Tibial nerve (tissue), 4 donors: ENCODE results near the gene RTN1. TPM values are rescaled to one million over a fixed set of nuclear protein-coding genes. Genes with fewer than 3 reads are reported as not detected.

Experiments used
- DNase-seq, 2 donors: peaks; one replicate each; pipeline ENCODE4 v3.0.0-alpha.2; 2019; ENCODE audit warnings: low spot score in 2 of 2
- H3K27ac ChIP-seq, 4 donors: fragments of 200-600 bp; sonication (generic) in 3 of 4; one replicate each; pipeline ENCODE4 v1.5.1; 2017 to 2019; ENCODE audit warnings: mild to moderate bottlenecking in 1 of 4
- H3K27me3 ChIP-seq, 2 donors: fragments of 200-600 bp; sonication (generic) in 1 of 2; one replicate each; pipeline versions ENCODE4 v1.5.1 to v1.6.0; 2017 to 2019
- H3K36me3 ChIP-seq, 3 donors: fragments of 200-600 bp; sonication (generic); one replicate each; pipeline ENCODE4 v1.5.1; 2018 to 2019
- H3K4me1 ChIP-seq, 4 donors: fragments of 200-600 bp; sonication (generic) in 3 of 4; one replicate each; pipeline ENCODE4 v1.5.1; 2017 to 2019
- H3K4me3 ChIP-seq, 4 donors: fragments of 200-600 bp; sonication (generic) in 3 of 4; one replicate each; pipeline ENCODE4 v1.5.1; 2017 to 2019; ENCODE audit warnings: mild to moderate bottlenecking in 1 of 4, moderate library complexity in 1 of 4
- H3K9me3 ChIP-seq, 4 donors: fragments of 200-600 bp; sonication (generic) in 3 of 4; one replicate each; pipeline ENCODE4 v1.5.1; 2017 to 2019
- EP300 ChIP-seq, 2 donors: sonication (generic); formaldehyde crosslinking; IDR thresholded peaks; one replicate each; pipeline ENCODE4 v1.6.1; 2017; ENCODE audit warnings: antibody characterized with exemption in 2 of 2, mild to moderate bottlenecking in 1 of 2
- POLR2A ChIP-seq, 2 donors: fragments of 450-650 bp; IDR thresholded peaks; one replicate each; pipeline ENCODE4 v1.6.1; 2017; ENCODE audit warnings: antibody characterized with exemption in 2 of 2, mild to moderate bottlenecking in 2 of 2, moderate library complexity in 2 of 2
- WGBS, 2 donors: methylation state at CpG; one replicate each; pipeline ENCODE4 v1.1.5; 2018; 5-methylcytosine and 5-hydroxymethylcytosine counted together
- total RNA-seq, 4 donors: library from RNA; depleted of rRNA; stranded (reverse); fragments of >200 nt; gene quantifications; one replicate each; pipeline ENCODE4 v1.1.0, GENCODE V29; 2016
- TF ChIP-seq, protein P1 (sequence below), 5 experiments: fragments of 200-600 bp in 3 of 5; fragments of 450-650 bp in 2 of 5; sonication (generic) in 3 of 5; IDR thresholded peaks; one replicate each; pipeline ENCODE4 v1.5.1; 2016 to 2019; ENCODE audit warnings: antibody characterized with exemption in 5 of 5, mild to moderate bottlenecking in 3 of 5, moderate library complexity in 2 of 5

Gene RTN1
- total RNA-seq, 4 donors from 2014 or later: 7.5 to 20.7 (median 14.6) TPM

DNA sequence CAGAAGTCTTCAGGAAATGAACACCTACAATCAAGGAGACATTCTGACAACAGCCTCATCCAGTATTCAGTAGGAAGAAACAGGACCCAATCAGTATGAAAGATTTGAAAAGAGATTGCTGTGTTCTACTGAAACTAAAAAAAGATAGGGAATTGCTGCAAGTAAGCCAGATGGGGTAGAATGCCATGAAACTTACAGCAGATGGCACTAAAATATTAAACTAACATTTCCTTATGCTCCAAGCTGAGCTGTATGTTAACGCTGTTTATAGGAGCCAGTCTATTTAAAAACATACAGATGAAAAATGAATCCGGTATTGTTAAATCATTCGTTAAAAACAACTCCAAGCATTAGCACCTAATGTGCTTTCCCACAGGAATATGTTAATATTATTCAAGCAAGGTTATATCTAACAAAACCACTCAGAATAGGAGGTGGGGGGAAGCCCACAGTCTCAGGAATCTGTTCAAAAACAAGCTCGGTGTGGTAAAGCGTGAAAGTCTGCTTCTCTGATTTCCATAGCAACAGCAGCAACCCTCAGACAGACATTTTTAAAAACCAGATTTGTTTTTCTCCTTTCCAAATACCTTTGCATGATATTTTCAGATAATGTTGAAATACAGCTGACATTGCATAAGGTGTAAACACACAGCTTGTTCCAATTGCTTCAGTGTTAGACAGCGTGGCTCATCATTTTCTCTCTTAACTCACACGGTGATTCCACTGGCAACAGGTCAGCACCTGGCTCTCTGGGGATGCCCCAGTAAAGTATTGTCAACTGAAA is 162.6 kb downstream of the RTN1 start:
- 50 to 51% methylated on average over 7 of the region's 7 CpGs for WGBS, 2 donors
- DNase-seq: no peak
- TF ChIP-seq, protein P1, sequence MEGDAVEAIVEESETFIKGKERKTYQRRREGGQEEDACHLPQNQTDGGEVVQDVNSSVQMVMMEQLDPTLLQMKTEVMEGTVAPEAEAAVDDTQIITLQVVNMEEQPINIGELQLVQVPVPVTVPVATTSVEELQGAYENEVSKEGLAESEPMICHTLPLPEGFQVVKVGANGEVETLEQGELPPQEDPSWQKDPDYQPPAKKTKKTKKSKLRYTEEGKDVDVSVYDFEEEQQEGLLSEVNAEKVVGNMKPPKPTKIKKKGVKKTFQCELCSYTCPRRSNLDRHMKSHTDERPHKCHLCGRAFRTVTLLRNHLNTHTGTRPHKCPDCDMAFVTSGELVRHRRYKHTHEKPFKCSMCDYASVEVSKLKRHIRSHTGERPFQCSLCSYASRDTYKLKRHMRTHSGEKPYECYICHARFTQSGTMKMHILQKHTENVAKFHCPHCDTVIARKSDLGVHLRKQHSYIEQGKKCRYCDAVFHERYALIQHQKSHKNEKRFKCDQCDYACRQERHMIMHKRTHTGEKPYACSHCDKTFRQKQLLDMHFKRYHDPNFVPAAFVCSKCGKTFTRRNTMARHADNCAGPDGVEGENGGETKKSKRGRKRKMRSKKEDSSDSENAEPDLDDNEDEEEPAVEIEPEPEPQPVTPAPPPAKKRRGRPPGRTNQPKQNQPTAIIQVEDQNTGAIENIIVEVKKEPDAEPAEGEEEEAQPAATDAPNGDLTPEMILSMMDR (IDR thresholded peaks at IDR 0.05): no peak
- TF ChIP-seq EP300 (IDR thresholded peaks at IDR 0.05): peak in 1 of 2 donors; percentile 16

DNA sequence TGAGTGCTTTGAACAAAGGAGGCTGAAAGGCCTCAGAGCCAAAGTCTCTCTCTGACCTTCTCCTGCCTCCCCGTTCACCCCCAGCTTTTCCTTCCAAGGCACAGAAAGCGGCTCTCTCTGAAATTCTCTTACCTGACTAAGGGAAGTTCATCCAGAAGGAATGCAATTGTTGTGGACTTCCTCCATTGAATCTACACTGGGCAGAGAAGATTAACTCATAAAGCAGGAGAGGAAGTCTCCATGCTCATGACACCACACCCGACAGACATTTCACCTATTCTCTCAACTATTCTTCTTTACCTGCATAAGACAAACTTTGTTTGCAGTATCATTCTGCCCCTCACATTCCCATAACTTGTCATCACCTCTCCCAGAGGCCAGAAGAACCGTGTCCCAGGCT is 164.7 kb downstream of the RTN1 start:
- 78 to 88% methylated on average over 4 of the region's 4 CpGs for WGBS, 2 donors
- Histone ChIP-seq H3K27me3 (no peaks in the 10 kb centered on the region), H3K4me3 (no peak overlapping the region), H3K36me3 (no peaks in the 10 kb centered on the region), H3K4me1 (no peaks in the 10 kb centered on the region), H3K27ac (no peak overlapping the region), H3K9me3 (peaks cover 0 to 8% (median 0%) of the 10 kb centered on the region in 4 donors)
- DNase-seq: no peak
- no peak for TF ChIP-seq EP300 (IDR thresholded peaks at IDR 0.05)
- TF ChIP-seq POLR2A (IDR thresholded peaks at IDR 0.05): no peak
- TF ChIP-seq, protein P1 (IDR thresholded peaks at IDR 0.05): no peak

More for the DNA sequence above, 162.6 kb downstream of the RTN1 start:
- Histone ChIP-seq H3K4me3 (no peak overlapping the region), H3K27me3 (no peaks in the 10 kb centered on the region), H3K36me3 (no peaks in the 10 kb centered on the region), H3K9me3 (no peaks in the 10 kb centered on the region), H3K27ac (no peak overlapping the region), H3K4me1 (no peaks in the 10 kb centered on the region)

DNA sequence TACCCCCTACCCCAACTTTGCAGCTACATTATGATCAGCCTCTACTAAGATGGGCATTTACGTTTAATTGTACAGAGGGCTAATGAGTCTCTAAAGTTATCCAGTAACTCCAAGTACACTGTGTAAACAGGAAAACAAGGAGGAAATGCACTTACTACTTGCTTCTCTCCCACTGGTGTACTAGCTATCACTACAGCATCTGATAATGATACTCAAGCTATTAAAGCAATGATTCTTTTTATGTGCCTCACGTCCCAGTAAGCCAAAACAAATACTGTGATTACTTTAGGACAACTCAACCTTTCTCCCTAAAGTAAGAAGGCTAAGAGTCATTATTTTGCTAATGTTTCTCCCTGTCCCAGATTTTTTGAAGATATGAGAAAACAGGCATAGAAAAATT is 165.3 kb downstream of the RTN1 start:
- Histone ChIP-seq H3K27me3 (no peaks in the 10 kb centered on the region), H3K4me1 (no peaks in the 10 kb centered on the region), H3K9me3 (peaks cover 0 to 8% (median 0%) of the 10 kb centered on the region in 4 donors), H3K27ac (no peak overlapping the region), H3K36me3 (no peaks in the 10 kb centered on the region), H3K4me3 (no peak overlapping the region)
- DNase-seq: no peak
- WGBS, 2 donors: 37 to 44% methylated on average over 2 of the region's 2 CpGs
- TF ChIP-seq EP300 (IDR thresholded peaks at IDR 0.05) (no peak), POLR2A (IDR thresholded peaks at IDR 0.05) (no peak)
- TF ChIP-seq, protein P1 (IDR thresholded peaks at IDR 0.05): no peak

DNA sequence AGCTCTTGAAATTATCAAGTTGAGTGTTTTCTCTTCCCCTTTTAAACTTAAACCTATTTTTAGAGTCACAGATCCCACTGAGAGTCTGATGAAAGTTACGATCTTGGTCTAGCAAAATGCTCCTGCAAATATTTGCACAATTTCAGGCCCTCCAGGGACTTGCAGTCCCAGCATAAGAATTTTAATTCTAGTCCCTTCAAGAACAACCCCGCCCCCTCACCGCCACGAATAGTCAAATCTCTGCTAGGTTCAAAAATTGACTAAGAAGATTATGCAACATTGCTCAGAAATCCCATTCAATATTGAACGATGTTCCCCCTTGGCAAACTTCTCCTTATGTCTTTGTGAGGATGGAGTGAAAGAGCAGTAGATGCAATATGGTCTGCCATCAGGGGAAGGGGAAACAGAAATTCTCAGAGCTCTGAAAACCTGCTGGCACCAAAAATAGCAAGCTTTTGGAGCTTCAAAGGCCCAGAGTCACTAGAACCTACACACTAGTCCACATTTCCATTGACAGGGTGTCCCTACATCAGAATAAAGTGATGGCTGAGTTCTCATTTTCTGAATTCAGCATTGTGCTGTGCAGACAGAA is 166.4 kb downstream of the RTN1 start:
- 58 to 79% methylated on average over 5 of the region's 5 CpGs for WGBS, 2 donors
- no peaks in the 10 kb centered on the region for H3K36me3 ChIP-seq
- peaks cover 0 to 8% (median 0%) of the 10 kb centered on the region in 4 donors for H3K9me3 ChIP-seq
- H3K4me1 ChIP-seq: no peaks in the 10 kb centered on the region
- H3K27me3 ChIP-seq: no peaks in the 10 kb centered on the region
- H3K4me3 ChIP-seq: no peak overlapping the region
- H3K27ac ChIP-seq: no peak overlapping the region
- peak in 1 of 2 donors; percentile 26 for DNase-seq
- no peak for TF ChIP-seq EP300 (IDR thresholded peaks at IDR 0.05)
- TF ChIP-seq, protein P1 (IDR thresholded peaks at IDR 0.05): no peak

DNA sequence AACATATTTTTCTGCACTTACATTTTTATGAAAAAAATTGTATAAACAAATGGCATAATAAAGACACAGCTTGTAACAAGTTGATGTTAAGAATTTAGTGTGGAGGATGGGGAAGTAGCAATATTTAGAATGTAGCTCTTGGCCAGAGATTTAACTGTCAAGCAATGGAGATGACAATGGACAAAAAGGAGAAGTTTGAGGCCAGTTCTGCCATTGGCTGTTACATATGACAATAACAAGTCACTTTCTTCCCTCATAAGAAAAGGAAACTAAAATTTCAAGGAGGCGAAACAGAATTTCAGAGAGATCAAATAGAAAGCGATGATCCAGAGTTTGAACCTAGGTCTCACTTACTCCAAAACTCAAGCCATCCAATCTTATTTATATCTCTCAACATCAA is 171.1 kb downstream of the RTN1 start:
- H3K4me3 ChIP-seq: no peak overlapping the region
- 89 to 96% methylated on average over 2 of the region's 2 CpGs for WGBS, 2 donors
- no peaks in the 10 kb centered on the region for H3K27me3 ChIP-seq
- TF ChIP-seq EP300 (IDR thresholded peaks at IDR 0.05) (no peak), POLR2A (IDR thresholded peaks at IDR 0.05) (no peak)
- TF ChIP-seq, protein P1 (IDR thresholded peaks at IDR 0.05): no peak
- H3K9me3 ChIP-seq: peaks cover 0 to 8% (median 0%) of the 10 kb centered on the region in 4 donors
- H3K27ac ChIP-seq: no peak overlapping the region
- H3K36me3 ChIP-seq: no peaks in the 10 kb centered on the region
- H3K4me1 ChIP-seq: no peaks in the 10 kb centered on the region
- peak in 1 of 2 donors; percentile 12 for DNase-seq
